Osteocyte (in vitro differentiated cells): ENCODE data around the gene MAPKAPK3. TPM values are rescaled to one million over a fixed set of nuclear protein-coding genes. Genes with fewer than 3 reads are reported as not detected.

Experiments
- DNase-seq: peaks from one replicate; pipeline ENCODE4 v3.0.0; 2021; ENCODE audit warnings: mixed read lengths; ENCODE audit not compliant: unreplicated experiment; ENCODE audit errors: extremely low spot score
- H3K27ac Mint-ChIP-seq: one replicate; pipeline ENCODE4 v1.8.0; 2021; ENCODE audit warnings: mild to moderate bottlenecking, mixed read lengths; ENCODE audit not compliant: unreplicated experiment
- H3K27me3 Mint-ChIP-seq: one replicate; pipeline ENCODE4 v1.8.0; 2021; ENCODE audit warnings: mixed read lengths; ENCODE audit not compliant: unreplicated experiment
- H3K36me3 Mint-ChIP-seq: one replicate; pipeline ENCODE4 v1.8.0; 2021; ENCODE audit warnings: mixed read lengths; ENCODE audit not compliant: unreplicated experiment
- H3K4me1 Mint-ChIP-seq: one replicate; pipeline ENCODE4 v1.8.0; 2021; ENCODE audit warnings: mixed read lengths; ENCODE audit not compliant: unreplicated experiment
- H3K4me3 Mint-ChIP-seq: one replicate; pipeline ENCODE4 v1.8.0; 2021; ENCODE audit warnings: mild to moderate bottlenecking, moderate library complexity, mixed read lengths; ENCODE audit not compliant: unreplicated experiment
- H3K9me3 Mint-ChIP-seq: one replicate; pipeline ENCODE4 v1.8.0; 2021; ENCODE audit warnings: mixed read lengths; ENCODE audit not compliant: unreplicated experiment
- total RNA-seq: library from RNA; stranded (reverse); gene quantifications from 2 replicates; pipeline ENCODE4 v1.2.1, GENCODE V29; 2021
- TF ChIP-seq, protein P1 (sequence below): fragments of 200-600 bp; sonication (generic); IDR thresholded peaks from 2 replicates; pipeline ENCODE4 v1.5.0; 2021; ENCODE audit warnings: antibody characterized with exemption, mild to moderate bottlenecking, moderate library complexity

The MAPKAPK3 gene
- total RNA-seq, 1 donor from 2014 or later: 24.8 TPM

DNA sequence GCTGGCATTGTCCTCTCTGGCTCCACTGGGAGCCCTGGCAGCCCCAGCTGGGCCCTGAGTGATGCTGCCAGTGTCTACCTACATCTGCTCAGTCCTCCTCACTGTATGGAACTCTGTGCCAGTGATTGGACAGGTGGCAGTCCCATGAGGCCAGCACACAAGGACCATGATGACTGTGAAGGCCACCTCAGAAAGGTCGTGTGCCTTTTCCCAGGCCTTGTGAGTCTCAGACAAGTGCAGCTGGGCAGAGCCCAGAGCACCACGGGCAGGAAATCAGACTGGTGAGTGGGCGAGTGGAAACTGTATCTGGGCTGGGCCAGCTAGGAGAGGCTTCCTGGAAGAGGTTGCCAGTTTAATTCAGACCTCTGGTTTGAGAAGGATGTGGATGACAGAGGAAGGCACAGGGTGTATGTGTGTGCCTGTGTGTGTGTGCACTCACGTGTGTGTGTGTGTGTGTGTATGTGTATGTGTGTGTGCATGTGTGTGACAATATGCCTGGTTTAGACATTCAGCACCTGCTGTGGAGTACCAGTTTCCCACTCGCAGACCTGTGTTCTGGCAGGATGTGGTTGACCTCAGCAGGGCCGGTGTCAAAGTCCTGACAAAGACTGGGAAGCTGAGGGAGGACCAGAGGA, 7.0 kb downstream of the MAPKAPK3 start:
- H3K27ac Mint-ChIP-seq: no peak overlapping the region
- H3K36me3 Mint-ChIP-seq: peaks cover 2% of the 10 kb centered on the region
- TF ChIP-seq, protein P1, sequence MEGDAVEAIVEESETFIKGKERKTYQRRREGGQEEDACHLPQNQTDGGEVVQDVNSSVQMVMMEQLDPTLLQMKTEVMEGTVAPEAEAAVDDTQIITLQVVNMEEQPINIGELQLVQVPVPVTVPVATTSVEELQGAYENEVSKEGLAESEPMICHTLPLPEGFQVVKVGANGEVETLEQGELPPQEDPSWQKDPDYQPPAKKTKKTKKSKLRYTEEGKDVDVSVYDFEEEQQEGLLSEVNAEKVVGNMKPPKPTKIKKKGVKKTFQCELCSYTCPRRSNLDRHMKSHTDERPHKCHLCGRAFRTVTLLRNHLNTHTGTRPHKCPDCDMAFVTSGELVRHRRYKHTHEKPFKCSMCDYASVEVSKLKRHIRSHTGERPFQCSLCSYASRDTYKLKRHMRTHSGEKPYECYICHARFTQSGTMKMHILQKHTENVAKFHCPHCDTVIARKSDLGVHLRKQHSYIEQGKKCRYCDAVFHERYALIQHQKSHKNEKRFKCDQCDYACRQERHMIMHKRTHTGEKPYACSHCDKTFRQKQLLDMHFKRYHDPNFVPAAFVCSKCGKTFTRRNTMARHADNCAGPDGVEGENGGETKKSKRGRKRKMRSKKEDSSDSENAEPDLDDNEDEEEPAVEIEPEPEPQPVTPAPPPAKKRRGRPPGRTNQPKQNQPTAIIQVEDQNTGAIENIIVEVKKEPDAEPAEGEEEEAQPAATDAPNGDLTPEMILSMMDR: no peak
- DNase-seq: no peak
- H3K4me1 Mint-ChIP-seq: peaks cover 23% of the 10 kb centered on the region
- no peaks in the 10 kb centered on the region for H3K27me3 Mint-ChIP-seq
- H3K4me3 Mint-ChIP-seq: no peak overlapping the region
- H3K9me3 Mint-ChIP-seq: no peaks in the 10 kb centered on the region

DNA sequence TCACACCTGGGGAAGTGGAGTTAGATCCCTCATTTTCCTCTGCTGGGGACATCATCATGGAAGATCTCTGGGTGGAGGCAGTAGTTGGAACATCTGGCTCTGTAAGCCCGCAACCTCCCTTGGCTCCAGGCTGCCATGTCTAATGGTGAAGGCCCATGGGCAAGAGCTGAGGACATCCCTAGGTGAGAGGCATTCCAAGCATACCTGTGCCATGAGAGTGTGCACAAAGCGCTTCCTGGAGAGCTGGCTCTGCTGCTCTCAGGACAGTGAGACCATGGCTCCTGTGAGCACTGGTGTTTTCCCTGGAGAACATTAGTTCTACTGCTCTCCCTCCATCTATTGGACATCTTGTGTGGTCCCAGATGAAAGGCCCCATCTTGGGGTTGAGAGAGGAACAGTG, 7.7 kb downstream of the MAPKAPK3 start:
- TF ChIP-seq, protein P1: no peak
- H3K4me3 Mint-ChIP-seq: no peak overlapping the region
- H3K4me1 Mint-ChIP-seq: peaks cover 23% of the 10 kb centered on the region
- DNase-seq: no peak
- no peak overlapping the region for H3K27ac Mint-ChIP-seq
- H3K27me3 Mint-ChIP-seq: no peaks in the 10 kb centered on the region
- no peaks in the 10 kb centered on the region for H3K9me3 Mint-ChIP-seq
- H3K36me3 Mint-ChIP-seq: peaks cover 2% of the 10 kb centered on the region

DNA sequence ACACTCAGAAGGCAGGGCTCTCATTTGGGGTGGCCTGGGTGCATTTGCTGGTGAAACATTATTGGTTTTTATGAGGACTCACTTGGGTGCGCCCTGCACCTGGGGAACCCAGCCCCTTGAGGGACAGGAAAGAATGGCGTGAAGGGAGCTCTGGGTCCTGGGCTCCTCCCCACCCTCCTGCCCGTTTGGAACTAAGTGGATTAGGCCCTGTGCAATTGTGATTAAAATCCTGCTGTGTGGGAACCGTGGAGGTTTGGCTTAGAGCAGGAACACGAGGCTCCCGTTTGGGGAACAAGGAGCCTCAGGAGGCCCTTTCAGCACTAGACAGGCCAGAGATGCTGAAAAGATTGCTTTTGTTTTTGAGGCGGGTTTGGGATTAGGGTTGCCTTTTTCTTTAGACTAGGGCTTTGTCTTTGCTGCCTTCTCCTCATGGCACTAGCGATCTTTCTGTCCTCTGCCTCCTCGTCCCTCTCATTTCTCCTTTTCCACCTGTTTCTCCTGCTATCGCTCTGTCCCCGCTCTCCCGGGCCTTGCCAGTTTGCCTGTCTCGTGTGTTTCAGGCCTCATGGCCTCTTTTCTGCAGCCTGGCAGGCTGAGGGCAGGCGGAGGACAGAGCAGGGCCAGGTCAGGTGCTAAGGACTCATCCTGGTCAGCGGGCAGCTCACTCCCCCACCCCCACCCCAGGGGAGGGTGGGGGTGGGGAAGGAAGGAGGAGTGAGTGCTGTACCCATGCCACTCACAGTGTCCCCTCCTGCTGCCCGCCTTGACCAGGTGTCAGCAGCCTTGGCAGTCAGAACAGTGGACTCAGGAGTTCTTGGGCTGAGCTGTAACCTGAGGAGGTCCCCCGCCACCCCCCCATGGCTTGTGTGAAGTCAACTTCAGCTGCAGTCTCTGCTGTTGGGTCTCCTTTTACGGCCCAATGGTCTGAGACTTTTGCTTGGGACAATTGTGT, 8.6 kb downstream of the MAPKAPK3 start:
- Mint-ChIP-seq H3K27ac (no peak overlapping the region), H3K9me3 (no peaks in the 10 kb centered on the region), H3K36me3 (peaks cover 2% of the 10 kb centered on the region), H3K4me1 (peaks cover 23% of the 10 kb centered on the region), H3K4me3 (no peak overlapping the region), H3K27me3 (no peaks in the 10 kb centered on the region)
- TF ChIP-seq, protein P1: no peak
- no peak for DNase-seq

DNA sequence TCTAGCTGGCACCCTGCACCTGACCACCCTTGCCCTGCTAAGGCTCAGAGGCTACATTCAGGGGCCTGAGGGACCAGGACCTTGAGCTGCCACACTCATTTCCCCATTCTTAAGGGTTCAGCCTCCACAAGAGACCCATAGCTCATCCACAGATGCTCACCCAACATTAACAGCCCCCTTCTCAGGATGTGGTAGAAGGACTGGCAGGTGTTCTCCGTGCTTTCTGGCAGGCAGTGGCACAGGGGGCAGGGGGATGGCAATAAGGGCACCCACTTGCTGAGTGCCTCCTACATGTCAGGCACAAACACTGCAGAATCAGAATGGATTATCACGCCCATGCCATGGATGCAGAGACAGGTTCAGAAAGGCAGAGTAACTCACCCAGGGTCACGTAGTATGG, 9.4 kb downstream of the MAPKAPK3 start:
- Mint-ChIP-seq H3K27me3 (no peaks in the 10 kb centered on the region), H3K9me3 (no peaks in the 10 kb centered on the region), H3K36me3 (peaks cover 2% of the 10 kb centered on the region), H3K27ac (no peak overlapping the region), H3K4me3 (no peak overlapping the region), H3K4me1 (peaks cover 20% of the 10 kb centered on the region)
- no peak for DNase-seq
- TF ChIP-seq, protein P1: no peak

DNA sequence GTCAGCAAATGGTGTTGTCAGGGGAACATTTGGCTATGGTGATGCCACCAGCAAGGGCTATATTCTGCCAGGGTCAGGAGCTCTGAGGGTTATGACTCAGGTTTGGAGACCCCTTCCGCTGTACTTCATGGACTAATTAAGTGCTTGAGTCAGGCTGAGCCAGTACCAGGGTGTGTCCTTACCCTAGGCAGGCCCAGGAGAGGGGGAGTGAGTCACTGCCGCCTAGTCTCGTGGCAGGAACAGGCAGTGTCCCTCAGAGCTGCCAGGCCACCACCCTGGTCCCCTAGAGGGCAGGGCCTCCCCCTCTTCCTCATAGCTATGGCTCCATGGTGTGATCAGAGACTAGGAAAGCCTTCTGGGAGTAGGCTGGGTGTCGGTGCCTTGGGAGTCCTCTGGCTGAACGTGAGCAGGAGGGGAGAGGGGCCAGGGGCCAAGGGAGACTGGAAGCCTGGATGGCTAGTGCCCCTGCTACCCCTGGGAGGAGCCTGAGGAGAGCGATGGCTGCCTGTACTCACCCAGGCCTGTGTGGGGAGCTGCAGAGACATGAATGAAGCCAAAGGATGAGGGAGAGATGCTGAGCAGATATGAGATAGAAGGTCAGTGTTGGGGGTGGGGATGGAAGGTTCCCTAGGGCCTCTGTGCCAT, 10.6 kb downstream of the MAPKAPK3 start:
- no peak for DNase-seq
- Mint-ChIP-seq H3K9me3 (no peaks in the 10 kb centered on the region), H3K27me3 (no peaks in the 10 kb centered on the region), H3K27ac (peak overlapping the region; percentile 66), H3K4me1 (peaks cover 27% of the 10 kb centered on the region), H3K36me3 (no peaks in the 10 kb centered on the region), H3K4me3 (no peak overlapping the region)
- TF ChIP-seq, protein P1: peak; percentile 35
